ENCODE results near the gene TM6SF1.
"Not testable (repeated sequence)": the region's sequence is repeated elsewhere in the genome, so short reads cannot be mapped to it uniquely, and the experiment has no call there.

Gene TM6SF1

GRCh38 chr15:83106994-83107840 lies at the start of gene TM6SF1:
Gene TM6SF1, plus strand, starts transcription at chr15:83107645. Its CDS starts 36 bp downstream, at chr15:83107681.
- DNase-seq (ENCODE audit: low read depth in 3 of 3, low spot score in 1 of 3), result no peak

DNA sequence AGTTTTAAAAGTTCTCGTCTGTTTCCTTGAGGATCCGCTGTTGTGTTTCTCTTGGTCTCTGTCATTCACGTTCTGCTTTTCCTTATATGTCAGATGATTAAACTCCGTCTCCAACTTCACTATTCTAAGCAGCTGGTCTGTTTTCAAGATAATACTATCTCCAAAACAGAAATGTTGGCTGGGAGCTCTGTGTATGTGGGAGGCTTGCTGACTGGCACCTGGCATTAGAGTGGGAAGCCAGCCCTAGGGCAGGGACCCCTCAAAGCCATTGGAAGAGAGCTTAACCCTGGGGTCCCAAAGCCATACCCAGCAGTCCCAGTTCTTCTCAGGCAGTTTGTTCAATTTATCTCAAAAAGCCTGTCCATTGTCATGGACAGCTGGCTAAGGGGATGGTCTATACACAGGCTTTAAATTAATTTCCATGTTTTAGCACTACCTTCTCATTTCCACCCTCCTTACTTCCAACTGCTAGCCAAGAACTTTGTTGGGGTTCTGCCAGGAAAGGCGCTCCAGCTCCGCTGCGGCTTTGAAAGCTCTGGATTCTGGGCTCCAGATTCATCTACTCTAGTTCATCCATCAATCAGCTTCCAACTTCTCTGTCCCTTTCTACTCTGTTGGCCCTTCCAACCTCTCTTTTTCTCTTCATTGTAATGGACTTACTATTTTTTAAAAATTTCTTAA lies 49.6 kb upstream of the TM6SF1 start:
- DNase-seq (ENCODE audit: low read depth in 3 of 3, low spot score in 1 of 3), result no peak

DNA sequence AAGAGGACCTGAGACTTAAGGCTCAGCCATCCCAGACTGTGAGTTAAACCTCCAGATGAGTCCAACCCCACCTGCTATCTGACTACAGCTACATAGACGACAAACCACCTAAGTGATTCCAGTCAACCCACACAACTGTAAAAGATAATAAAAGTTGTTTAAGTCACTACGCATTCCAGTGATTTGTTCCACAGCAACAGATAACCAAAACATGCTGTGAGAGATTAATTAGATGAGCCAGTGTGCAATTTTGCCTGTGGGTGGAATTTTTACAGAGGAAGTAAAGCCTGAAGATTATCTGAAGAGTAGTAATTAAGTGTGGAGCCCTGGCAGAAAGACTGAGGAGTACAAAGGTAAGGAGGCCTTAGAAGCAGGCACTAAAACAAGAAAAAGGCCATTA lies 45.8 kb upstream of the TM6SF1 start:
- no peak for DNase-seq (ENCODE audit: low read depth in 3 of 3, low spot score in 1 of 3)

GRCh38 chr15:83062768-83063180 lies 44.7 kb upstream of the TM6SF1 start:
- DNase-seq (ENCODE audit: low read depth in 3 of 3, low spot score in 1 of 3), result no peak

DNA sequence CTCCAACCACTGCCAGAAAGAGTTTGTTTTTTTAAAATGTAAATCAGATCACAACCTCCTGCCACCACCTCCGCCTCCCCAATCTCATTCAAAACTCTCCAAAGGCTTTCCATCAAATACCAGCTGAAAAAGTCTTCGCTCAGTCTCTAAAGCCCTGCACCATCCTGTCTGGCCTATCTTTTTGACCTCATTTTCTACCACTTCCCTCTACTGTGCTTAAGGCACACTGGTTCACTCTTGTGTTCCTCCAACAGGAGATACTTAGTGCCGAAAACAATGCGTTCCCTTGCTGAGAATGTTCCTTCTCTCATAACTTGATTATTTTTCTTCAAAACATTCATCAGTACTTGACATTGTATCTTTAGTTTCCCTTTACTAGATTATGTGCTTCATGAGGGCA lies 43.9 kb upstream of the TM6SF1 start:
- no peak for DNase-seq (ENCODE audit: low read depth in 3 of 3, low spot score in 1 of 3)

GRCh38 chr15:83064859-83065258 lies 42.6 kb upstream of the TM6SF1 start:
- no peak for DNase-seq (ENCODE audit: low read depth in 3 of 3, low spot score in 1 of 3)

DNA sequence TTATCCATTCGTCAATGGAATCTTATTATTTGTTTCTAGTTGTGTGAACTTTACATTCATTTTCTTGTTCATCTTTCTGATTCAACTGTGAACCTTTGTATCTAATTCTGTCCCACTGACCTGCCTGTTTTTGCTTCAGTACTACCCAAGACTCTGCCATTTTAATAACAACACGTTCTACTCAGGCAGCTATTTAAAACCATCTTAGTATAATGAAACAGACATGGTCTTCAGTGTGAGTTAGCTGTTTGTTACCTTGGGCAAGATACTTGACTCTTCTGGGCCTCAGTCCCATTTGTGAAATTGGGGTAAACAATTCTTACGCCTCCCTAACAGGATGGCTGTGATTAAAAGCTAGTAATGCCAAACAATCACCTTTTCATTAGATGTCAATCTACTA lies 42.0 kb upstream of the TM6SF1 start:
- no peak for DNase-seq (ENCODE audit: low read depth in 3 of 3, low spot score in 1 of 3)

DNA sequence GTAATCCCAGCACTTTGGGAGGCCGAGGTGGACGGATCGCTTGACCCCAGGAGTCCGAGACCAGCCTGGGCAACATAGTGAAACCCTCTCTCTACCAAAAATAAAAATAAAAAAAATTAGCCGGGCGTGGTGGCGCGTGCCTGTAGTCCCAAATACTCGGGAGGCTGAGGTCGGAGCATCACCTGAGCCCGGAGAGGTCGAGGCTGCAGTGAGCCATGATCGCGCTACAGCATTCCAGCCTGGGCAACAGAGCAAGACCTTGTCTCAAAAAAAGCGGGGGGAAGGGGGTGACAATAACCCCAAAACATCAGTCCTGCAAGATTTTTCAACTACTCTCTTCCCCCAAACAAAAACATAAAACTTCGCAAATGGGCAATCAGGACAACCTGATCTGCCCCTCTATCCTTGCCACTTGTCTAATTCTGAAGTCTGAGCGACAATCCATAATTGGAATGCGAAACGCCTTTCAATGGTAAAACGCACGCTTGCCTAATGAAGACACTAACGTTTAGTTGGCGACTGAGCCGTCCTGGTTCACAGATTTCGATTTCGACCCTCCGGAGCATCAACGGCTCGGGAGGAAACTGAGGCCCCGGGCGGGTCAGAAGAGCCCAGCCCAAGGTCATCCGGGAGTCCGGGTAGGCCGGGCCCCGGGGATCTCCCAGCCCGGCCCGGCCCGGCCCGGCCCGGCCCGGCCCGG lies 41.3 kb upstream of the TM6SF1 start:
- DNase-seq (ENCODE audit: low read depth in 3 of 3, low spot score in 1 of 3), result no peak

- DNase-seq (ENCODE audit: low read depth in 3 of 3, low spot score in 1 of 3), result peak; percentile 42 to 75 (median 48)
Observed at GRCh38 chr15:83066734-83067637, 40.5 kb upstream of the TM6SF1 start, which contains the start of gene BTBD1. Gene BTBD1, minus strand, starts transcription at chr15:83067252. Its CDS starts 101 bp downstream, at chr15:83067151.

- DNase-seq (ENCODE audit: low read depth in 3 of 3, low spot score in 1 of 3), result no peak
Observed at GRCh38 chr15:83067638-83067962, 39.8 kb upstream of the TM6SF1 start.

DNA sequence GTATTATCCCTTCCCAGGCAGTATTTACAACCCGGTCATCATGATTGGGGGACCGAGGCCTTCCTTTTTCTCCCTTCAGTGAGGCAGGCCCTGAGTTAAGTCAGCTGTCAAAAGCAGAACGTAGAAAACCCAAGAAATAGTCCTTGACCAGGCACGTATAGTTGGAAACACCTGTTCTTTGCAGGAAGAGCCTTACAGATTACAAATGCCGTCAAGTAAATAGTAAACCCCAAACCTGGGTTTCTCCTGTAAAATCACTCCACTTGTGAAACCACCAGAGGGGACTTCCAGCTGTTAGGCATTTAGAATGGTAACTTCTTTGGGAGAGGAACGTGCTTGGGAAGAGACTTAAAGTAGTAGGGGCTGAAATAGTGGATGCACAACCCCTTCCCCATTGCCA lies 39.4 kb upstream of the TM6SF1 start:
- no peak for DNase-seq (ENCODE audit: low read depth in 3 of 3, low spot score in 1 of 3)

DNA sequence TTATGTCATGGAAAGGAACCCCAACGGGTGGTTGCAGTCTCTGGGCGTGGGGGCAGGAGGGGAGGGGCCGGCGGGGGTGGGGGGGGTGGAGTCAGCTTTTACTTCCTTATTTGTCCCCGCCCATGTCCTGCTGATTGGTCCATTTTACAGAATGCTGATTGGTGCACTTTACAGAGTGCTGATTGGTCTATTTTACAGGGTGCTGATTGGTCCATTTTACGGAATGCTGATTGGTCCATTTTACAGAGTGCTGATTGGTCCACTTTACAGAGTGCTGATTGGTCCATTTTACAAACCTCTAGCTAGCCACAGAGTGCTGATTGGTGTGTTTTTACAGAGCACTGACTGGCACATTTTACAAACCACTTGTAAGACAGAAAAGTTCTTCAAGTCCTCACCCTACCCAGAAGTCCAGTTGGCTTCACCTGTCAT lies 38.2 kb upstream of the TM6SF1 start:
- DNase-seq (ENCODE audit: low read depth in 3 of 3, low spot score in 1 of 3), result not testable (repeated sequence)

GRCh38 chr15:83077491-83078230 lies 29.8 kb upstream of the TM6SF1 start:
- DNase-seq (ENCODE audit: low read depth in 3 of 3, low spot score in 1 of 3), result no peak

GRCh38 chr15:83078712-83079111 lies 28.7 kb upstream of the TM6SF1 start:
- DNase-seq (ENCODE audit: low read depth in 3 of 3, low spot score in 1 of 3), result no peak

DNA sequence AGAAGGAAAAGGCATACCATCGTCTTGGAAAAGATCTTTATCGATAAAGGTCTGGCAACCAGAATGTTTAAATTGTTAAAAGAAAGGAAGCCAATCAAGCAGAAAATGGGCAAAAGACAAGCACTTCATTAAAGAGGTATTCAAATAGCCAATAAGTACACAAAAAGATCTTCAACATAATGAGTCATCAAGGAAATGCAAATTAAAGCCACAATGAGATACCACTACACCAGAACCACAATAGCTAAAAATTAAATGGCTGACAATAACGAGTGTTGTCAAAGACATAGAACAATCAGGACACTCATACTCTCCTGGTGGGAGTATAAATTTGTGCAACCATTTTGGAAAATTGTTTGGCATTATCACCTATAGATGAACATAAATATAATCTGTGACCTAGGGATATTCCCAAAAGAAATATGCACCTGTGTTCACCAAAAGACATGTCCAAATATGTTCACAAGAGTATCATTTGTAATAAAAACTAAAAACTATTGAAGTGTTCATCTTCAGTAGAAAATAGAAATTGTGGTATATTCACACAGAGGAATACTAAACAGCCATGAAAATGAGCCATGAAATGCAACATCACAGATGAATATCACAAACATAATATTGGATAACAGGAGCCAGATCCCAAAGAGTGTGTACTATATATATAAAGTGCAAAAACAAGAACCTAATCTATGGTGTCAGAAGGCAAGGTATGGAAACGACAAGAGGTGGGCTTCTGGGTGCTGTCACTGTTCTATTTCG lies 26.0 kb upstream of the TM6SF1 start:
- DNase-seq (ENCODE audit: low read depth in 3 of 3, low spot score in 1 of 3), result no peak

DNA sequence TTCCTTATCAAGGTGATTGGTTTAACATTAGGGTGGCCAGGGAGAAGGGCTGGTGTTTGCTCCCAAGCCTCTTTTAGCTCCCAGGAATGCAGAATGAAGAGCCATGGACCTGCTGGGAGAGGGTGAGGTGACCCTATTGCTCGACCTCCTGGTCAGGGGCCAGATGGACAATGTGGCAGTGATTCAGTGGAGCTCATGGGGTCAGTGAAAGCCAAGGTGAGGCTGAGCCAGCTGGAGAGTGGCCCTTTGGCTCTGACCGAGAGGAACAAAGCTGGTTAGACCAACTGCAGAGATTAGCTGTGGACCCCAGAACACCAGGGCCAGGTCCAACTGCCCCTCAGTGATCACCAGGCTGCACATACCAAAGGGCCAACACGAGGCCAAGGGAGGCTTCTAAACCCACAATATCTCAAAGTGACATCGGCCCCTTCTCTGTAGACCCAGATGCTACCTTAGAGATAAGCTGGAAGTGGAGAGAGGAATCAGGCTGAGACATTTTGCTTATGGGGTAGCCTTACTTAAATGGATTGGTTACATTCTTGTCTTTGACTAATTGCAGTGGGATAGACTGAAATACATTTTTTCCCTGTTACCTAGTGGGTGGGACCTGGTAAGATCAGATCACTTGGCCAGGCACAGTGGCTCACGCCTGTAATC lies 24.6 kb upstream of the TM6SF1 start:
- DNase-seq (ENCODE audit: low read depth in 3 of 3, low spot score in 1 of 3), result no peak

GRCh38 chr15:83085461-83085860 lies 22.0 kb upstream of the TM6SF1 start:
- not testable (repeated sequence) for DNase-seq (ENCODE audit: low read depth in 3 of 3, low spot score in 1 of 3)

GRCh38 chr15:83085864-83086552 lies 21.4 kb upstream of the TM6SF1 start:
- DNase-seq (ENCODE audit: low read depth in 3 of 3, low spot score in 1 of 3), result not testable (repeated sequence)

All from stimulated activated CD4-positive, alpha-beta T cell treated with anti-CD3 and anti-CD28 coated beads, TNF-alpha, amount 100 ng/mL, for 1 hour (primary cell).